K562 (cell line): Measurements from ENCODE around the gene PPP1R37. TPM values are rescaled to one million over a fixed set of nuclear protein-coding genes. Genes with fewer than 3 reads are reported as not detected.

ENCODE experiments used
- BCL6 ChIP-seq: fragments of 250-450 bp; sonication (Bioruptor Pico); IDR thresholded peaks from 2 replicates; pipeline ENCODE4 v1.4.0; 2020
- CCAR2 ChIP-seq: fragments of 200-400 bp; formaldehyde crosslinking; IDR thresholded peaks from 2 replicates; pipeline ENCODE4 v1.6.1; 2017; ENCODE audit warnings: mild to moderate bottlenecking, low read depth, low read length
- CHD1 ChIP-seq: fragments of 200-600 bp; sonication (generic); IDR thresholded peaks from one replicate; pipeline ENCODE4 v1.6.1; 2012; ENCODE audit warnings: mild to moderate bottlenecking, moderate library complexity, low read length, inconsistent platforms
- ELF1 ChIP-seq: fragments of 200-800 bp; sonication (Bioruptor generic); IDR thresholded peaks from 2 replicates; pipeline ENCODE4 v1.6.1; 2016; ENCODE audit warnings: missing genetic modification characterization, missing compliant biosample characterization
- FOXA1 ChIP-seq: fragments of 450-650 bp; IDR thresholded peaks from 2 replicates; pipeline ENCODE4 v1.6.1; 2016; ENCODE audit warnings: mild to moderate bottlenecking, borderline replicate concordance
- NR4A1 ChIP-seq, 2 experiments: fragments of 250-450 bp in 1 of 2; fragments of 450-650 bp in 1 of 2; sonication (Bioruptor Pico) in 1 of 2; IDR thresholded peaks; 2 replicates each; pipeline versions ENCODE4 v1.4.0 to v1.6.1; 2016 to 2020; ENCODE audit warnings: mild to moderate bottlenecking in 2 of 2, missing compliant biosample characterization in 1 of 2, missing genetic modification characterization in 1 of 2, moderate library complexity in 1 of 2
- RBFOX2 ChIP-seq: fragments of 200-400 bp; formaldehyde crosslinking; IDR thresholded peaks from 2 replicates; pipeline ENCODE4 v1.6.1; 2017; ENCODE audit warnings: low read depth, mild to moderate bottlenecking, low read length, moderate library complexity
- SETDB1 ChIP-seq: IDR thresholded peaks from one replicate; pipeline ENCODE4 v1.6.1; 2012; ENCODE audit warnings: low read length, control low read depth, inconsistent platforms
- SIN3A ChIP-seq, 2 experiments: fragments of 150-350 bp in 1 of 2; IDR thresholded peaks; 2 replicates each; pipeline ENCODE4 v1.6.1; 2011 to 2016; ENCODE audit warnings: borderline replicate concordance in 2 of 2, low read depth in 2 of 2, low read length in 2 of 2, mild to moderate bottlenecking in 2 of 2, moderate library complexity in 2 of 2; ENCODE audit not compliant: control insufficient read depth in 1 of 2
- SRSF1 ChIP-seq: fragments of 200-400 bp; formaldehyde crosslinking; IDR thresholded peaks from 2 replicates; pipeline ENCODE4 v1.6.1; 2017; ENCODE audit warnings: mild to moderate bottlenecking, low read depth, low read length, moderate library complexity
- TSC22D4 ChIP-seq: fragments of 450-650 bp; IDR thresholded peaks from 2 replicates; pipeline ENCODE4 v1.6.1; 2016; ENCODE audit warnings: missing genetic modification characterization, missing biosample characterization, control low read depth
- ZFP36 ChIP-seq: fragments of 150-350 bp; IDR thresholded peaks from 2 replicates; pipeline ENCODE4 v1.6.1; 2018; ENCODE audit warnings: low read length, low read depth; ENCODE audit not compliant: partially characterized antibody
- ZNF282 ChIP-seq: sonication (generic); formaldehyde crosslinking; IDR thresholded peaks from 2 replicates; pipeline ENCODE4 v1.8.1; 2023; ENCODE audit warnings: missing genetic modification reagents
- polyA plus RNA-seq, 8 experiments: library from polyadenylated mRNA; depleted of rRNA in 4 of 8; stranded (reverse) in 5 of 8; unstranded in 3 of 8; fragments of >200 nt; fragmentation: Nextera tagmentation in 2 of 8; fragmentation: Illumina TruSeq in 1 of 8; extraction: Ambion mirVana in 2 of 8; extraction: Trizol in 1 of 8; gene quantifications; 2 replicates each; pipeline versions ENCODE4 v1.2.1 to v1.2.3, GENCODE V29; 2011 to 2014; ENCODE audit warnings: inconsistent platforms in 1 of 8, missing spikeins in 1 of 8
- total RNA-seq, 7 experiments: library from RNA; depleted of rRNA in 6 of 7; stranded (reverse); fragments of >200 nt in 6 of 7; fragmentation: Illumina TruSeq in 2 of 7; extraction: Trizol in 2 of 7; gene quantifications; 2 replicates each; pipeline versions ENCODE4 v1.2.1 to v1.2.3, GENCODE V29; 2011 to 2021; ENCODE audit warnings: low replicate concordance in 1 of 7
- TF ChIP-seq, protein P1 (sequence below): fragments of 450-650 bp; IDR thresholded peaks from 2 replicates; pipeline ENCODE4 v1.6.1; 2017; ENCODE audit warnings: mild to moderate bottlenecking, moderate library complexity
- TF ChIP-seq, protein P2 (sequence below): sonication (generic); formaldehyde crosslinking; IDR thresholded peaks from 2 replicates; pipeline ENCODE4 v1.9.0; 2022; ENCODE audit warnings: mild to moderate bottlenecking, missing genetic modification reagents
- TF ChIP-seq, protein P3 (sequence below): fragments of 450-650 bp; formaldehyde crosslinking; IDR thresholded peaks from 2 replicates; pipeline ENCODE4 v1.4.0; 2020; ENCODE audit warnings: mild to moderate bottlenecking, moderate library complexity
- TF ChIP-seq, protein P4 (sequence below): fragments of 250-450 bp; sonication (Bioruptor Pico); IDR thresholded peaks from 2 replicates; pipeline ENCODE4 v1.9.0; 2021; ENCODE audit warnings: mild to moderate bottlenecking, inconsistent platforms
- TF ChIP-seq, protein P5 (sequence below): fragments of 250-450 bp; sonication (Bioruptor Pico); IDR thresholded peaks from 2 replicates; pipeline ENCODE4 v1.5.0; 2020; ENCODE audit warnings: mild to moderate bottlenecking
- TF ChIP-seq, protein P6 (sequence below): IDR thresholded peaks from 2 replicates; pipeline ENCODE4 v1.6.1; 2011; ENCODE audit not compliant: insufficient read length; ENCODE audit errors: extremely low read depth

The PPP1R37 gene
- total and polyA plus RNA-seq, 9 of the 15 experiments (the other 6 are each of a cell fraction or from before 2014, with no cell fraction given): 0.04 to 20.3 (median 7.3) TPM

DNA sequence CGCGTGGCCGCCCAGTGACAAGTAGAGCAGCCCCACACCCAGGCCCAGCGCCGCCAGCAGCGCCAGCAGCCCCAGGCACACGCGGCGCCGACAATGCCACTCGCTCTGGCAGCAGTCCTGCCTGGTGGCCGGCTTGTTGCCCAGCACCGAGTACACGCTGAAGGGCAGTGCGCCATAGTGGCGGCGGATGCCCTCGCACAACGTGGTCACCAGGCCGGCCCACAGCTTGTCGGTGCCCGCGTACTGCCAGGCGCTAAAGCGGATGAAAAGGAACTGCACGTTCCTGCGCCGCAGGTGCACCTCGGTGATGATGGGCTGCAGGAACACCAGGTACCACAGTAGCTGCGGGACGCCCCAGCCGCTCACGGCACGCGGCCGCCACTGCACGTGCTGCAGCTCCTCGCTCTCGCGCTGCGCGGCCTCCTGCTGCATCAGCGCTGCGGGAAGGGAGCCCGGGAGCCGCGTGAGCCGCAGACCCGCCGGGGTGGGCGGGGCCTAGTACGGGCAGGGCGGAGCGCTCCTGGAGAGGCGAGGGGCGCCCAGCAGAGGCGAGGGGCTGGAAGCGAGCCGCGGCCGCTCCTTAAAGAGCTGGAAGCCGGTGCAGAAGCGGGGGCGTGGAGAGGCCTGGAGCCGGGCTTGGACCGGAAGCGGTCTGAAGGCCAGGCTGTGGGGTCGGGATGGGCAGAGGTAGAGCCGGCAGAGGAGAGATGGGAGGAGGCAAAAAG is 60.5 kb downstream of the PPP1R37 start (continued):
- TF ChIP-seq, protein P1, sequence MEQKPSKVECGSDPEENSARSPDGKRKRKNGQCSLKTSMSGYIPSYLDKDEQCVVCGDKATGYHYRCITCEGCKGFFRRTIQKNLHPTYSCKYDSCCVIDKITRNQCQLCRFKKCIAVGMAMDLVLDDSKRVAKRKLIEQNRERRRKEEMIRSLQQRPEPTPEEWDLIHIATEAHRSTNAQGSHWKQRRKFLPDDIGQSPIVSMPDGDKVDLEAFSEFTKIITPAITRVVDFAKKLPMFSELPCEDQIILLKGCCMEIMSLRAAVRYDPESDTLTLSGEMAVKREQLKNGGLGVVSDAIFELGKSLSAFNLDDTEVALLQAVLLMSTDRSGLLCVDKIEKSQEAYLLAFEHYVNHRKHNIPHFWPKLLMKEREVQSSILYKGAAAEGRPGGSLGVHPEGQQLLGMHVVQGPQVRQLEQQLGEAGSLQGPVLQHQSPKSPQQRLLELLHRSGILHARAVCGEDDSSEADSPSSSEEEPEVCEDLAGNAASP: no peak
- peak; percentile 73; the same call in 1 of the 2 replicates for TF ChIP-seq ZNF282
- no peak for TF ChIP-seq FOXA1
- TF ChIP-seq ZFP36: no peak
- TF ChIP-seq RBFOX2: peak; percentile 47; the same call in 1 of the 2 replicates
- TF ChIP-seq SIN3A (IDR thresholded peaks at IDR 0.05; ENCODE audit: borderline replicate concordance in 2 of 2, control insufficient read depth in 1 of 2, low read depth in 2 of 2, low read length in 2 of 2): peak in 1 of 2 experiments; percentile 18; a peak in 1 of 4 replicates
- no peak for TF ChIP-seq CHD1
- no peak for TF ChIP-seq SRSF1
- no peak for TF ChIP-seq NR4A1 (CRISPR knock-in tag; IDR thresholded peaks at IDR 0.05)
- TF ChIP-seq NR4A1 (tag; IDR thresholded peaks at IDR 0.05): no peak
- TF ChIP-seq SETDB1: no peak
- TF ChIP-seq, protein P2, sequence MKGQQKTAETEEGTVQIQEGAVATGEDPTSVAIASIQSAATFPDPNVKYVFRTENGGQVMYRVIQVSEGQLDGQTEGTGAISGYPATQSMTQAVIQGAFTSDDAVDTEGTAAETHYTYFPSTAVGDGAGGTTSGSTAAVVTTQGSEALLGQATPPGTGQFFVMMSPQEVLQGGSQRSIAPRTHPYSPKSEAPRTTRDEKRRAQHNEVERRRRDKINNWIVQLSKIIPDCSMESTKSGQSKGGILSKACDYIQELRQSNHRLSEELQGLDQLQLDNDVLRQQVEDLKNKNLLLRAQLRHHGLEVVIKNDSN (CRISPR knock-in tag): peak; percentile 71
- no peak for TF ChIP-seq BCL6 (CRISPR knock-in tag)
- TF ChIP-seq, protein P3, sequence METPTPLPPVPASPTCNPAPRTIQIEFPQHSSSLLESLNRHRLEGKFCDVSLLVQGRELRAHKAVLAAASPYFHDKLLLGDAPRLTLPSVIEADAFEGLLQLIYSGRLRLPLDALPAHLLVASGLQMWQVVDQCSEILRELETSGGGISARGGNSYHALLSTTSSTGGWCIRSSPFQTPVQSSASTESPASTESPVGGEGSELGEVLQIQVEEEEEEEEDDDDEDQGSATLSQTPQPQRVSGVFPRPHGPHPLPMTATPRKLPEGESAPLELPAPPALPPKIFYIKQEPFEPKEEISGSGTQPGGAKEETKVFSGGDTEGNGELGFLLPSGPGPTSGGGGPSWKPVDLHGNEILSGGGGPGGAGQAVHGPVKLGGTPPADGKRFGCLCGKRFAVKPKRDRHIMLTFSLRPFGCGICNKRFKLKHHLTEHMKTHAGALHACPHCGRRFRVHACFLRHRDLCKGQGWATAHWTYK: no peak
- TF ChIP-seq TSC22D4 (tag): no peak
- TF ChIP-seq, protein P4, sequence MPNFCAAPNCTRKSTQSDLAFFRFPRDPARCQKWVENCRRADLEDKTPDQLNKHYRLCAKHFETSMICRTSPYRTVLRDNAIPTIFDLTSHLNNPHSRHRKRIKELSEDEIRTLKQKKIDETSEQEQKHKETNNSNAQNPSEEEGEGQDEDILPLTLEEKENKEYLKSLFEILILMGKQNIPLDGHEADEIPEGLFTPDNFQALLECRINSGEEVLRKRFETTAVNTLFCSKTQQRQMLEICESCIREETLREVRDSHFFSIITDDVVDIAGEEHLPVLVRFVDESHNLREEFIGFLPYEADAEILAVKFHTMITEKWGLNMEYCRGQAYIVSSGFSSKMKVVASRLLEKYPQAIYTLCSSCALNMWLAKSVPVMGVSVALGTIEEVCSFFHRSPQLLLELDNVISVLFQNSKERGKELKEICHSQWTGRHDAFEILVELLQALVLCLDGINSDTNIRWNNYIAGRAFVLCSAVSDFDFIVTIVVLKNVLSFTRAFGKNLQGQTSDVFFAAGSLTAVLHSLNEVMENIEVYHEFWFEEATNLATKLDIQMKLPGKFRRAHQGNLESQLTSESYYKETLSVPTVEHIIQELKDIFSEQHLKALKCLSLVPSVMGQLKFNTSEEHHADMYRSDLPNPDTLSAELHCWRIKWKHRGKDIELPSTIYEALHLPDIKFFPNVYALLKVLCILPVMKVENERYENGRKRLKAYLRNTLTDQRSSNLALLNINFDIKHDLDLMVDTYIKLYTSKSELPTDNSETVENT (CRISPR knock-in tag): 0 out of 2 replicates have a peak, but pooled peaks have one; percentile 14
- TF ChIP-seq, protein P5, sequence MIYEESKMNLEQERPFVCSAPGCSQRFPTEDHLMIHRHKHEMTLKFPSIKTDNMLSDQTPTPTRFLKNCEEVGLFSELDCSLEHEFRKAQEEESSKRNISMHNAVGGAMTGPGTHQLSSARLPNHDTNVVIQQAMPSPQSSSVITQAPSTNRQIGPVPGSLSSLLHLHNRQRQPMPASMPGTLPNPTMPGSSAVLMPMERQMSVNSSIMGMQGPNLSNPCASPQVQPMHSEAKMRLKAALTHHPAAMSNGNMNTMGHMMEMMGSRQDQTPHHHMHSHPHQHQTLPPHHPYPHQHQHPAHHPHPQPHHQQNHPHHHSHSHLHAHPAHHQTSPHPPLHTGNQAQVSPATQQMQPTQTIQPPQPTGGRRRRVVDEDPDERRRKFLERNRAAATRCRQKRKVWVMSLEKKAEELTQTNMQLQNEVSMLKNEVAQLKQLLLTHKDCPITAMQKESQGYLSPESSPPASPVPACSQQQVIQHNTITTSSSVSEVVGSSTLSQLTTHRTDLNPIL (CRISPR knock-in tag): no peak
- TF ChIP-seq, protein P6, sequence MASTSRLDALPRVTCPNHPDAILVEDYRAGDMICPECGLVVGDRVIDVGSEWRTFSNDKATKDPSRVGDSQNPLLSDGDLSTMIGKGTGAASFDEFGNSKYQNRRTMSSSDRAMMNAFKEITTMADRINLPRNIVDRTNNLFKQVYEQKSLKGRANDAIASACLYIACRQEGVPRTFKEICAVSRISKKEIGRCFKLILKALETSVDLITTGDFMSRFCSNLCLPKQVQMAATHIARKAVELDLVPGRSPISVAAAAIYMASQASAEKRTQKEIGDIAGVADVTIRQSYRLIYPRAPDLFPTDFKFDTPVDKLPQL: no peak
- no peak for TF ChIP-seq ELF1 (tag)
- no peak for TF ChIP-seq CCAR2
